ENCODE data around the gene ZNF618. TPM values are rescaled to one million over a fixed set of nuclear protein-coding genes. Genes with fewer than 3 reads are reported as not detected.

Gene ZNF618
- total RNA-seq, 2 donors from 2014 or later: 11.9 to 17.1 TPM

DNA sequence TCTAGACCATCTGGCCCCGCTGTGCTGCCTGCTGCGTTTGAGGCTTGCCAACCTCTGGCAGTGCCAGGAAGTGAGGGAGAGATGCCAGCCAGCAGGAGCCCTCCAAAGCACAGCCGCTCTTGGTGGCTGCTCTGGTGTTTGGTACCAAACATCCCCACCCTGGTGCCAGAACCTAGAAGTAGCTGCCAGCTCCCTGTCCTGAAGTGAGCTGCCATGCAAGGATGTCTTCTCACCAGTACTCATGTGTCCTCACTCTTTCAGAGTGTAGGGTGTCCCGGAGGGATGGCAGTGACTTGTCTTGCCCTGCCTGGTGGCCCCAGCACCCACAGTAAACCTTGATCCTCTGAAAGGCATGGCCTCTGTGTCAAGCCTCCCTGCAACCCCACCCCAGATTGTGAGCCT lies 158.6 kb downstream of the ZNF618 start:
- peaks cover 6 to 7% of the 10 kb centered on the region in 2 donors for H3K36me3 ChIP-seq (replicated peaks in 1 of 2; ENCODE audit: insufficient read depth in 1 of 2, low read depth in 2 of 2)
- WGBS, 2 donors: 83 to 91% methylated on average over 3 to 4 of the region's 4 CpGs
- DNase-seq (peak in 3 of 4 donors; percentile 1 to 7 (median 6)), ATAC-seq (no peak)
- H3K9me3 ChIP-seq: no peaks in the 10 kb centered on the region
- H3K27ac ChIP-seq: no peak overlapping the region
- no peaks in the 10 kb centered on the region for H3K4me1 ChIP-seq
- no peaks in the 10 kb centered on the region for H3K27me3 ChIP-seq
- intact Hi-C loops (cut with DNase I): loop anchor here (10.0 kb wide), 1 partner anchor 220 kb away; no protein-coding TSS in a partner anchor
- TF ChIP-seq CTCF (IDR thresholded peaks at IDR 0.05): no peak
- TF ChIP-seq POLR2A (IDR thresholded peaks at IDR 0.05): no peak
- H3K4me3 ChIP-seq: no peak overlapping the region

- TF ChIP-seq CTCF (IDR thresholded peaks at IDR 0.05) (no peak), POLR2A (IDR thresholded peaks at IDR 0.05) (no peak)
- H3K36me3 ChIP-seq (replicated peaks in 1 of 2; ENCODE audit: insufficient read depth in 1 of 2, low read depth in 2 of 2): peaks cover 6 to 7% of the 10 kb centered on the region in 2 donors
- intact Hi-C loops (cut with DNase I): loop anchor here (10.0 kb wide), 1 partner anchor 221 kb away; no protein-coding TSS in a partner anchor
- H3K27me3 ChIP-seq: no peaks in the 10 kb centered on the region
- H3K4me3 ChIP-seq: no peak overlapping the region
- H3K4me1 ChIP-seq: no peaks in the 10 kb centered on the region
- ATAC-seq (no peak), DNase-seq (peak in 2 of 4 donors; percentile 2 to 4)
- no peak overlapping the region for H3K27ac ChIP-seq
- WGBS, 2 donors: 92 to 97% methylated on average over 17 of the region's 17 CpGs
- H3K9me3 ChIP-seq: no peaks in the 10 kb centered on the region
Measured at GRCh38 chr9:114035221-114035844, 159.2 kb downstream of the ZNF618 start.

- 91 to 97% methylated on average over 18 of the region's 18 CpGs for WGBS, 2 donors
- intact Hi-C loops (cut with DNase I): loop anchor here (10.0 kb wide), 1 partner anchor 221 kb away; no protein-coding TSS in a partner anchor
- no peak for ATAC-seq
- Histone ChIP-seq H3K27ac (no peak overlapping the region), H3K4me3 (no peak overlapping the region), H3K36me3 (replicated peaks in 1 of 2; ENCODE audit: insufficient read depth in 1 of 2, low read depth in 2 of 2) (peaks cover 6 to 7% of the 10 kb centered on the region in 2 donors), H3K9me3 (no peaks in the 10 kb centered on the region), H3K4me1 (no peaks in the 10 kb centered on the region), H3K27me3 (no peaks in the 10 kb centered on the region)
- DNase-seq: peak in 2 of 4 donors; percentile 1 to 9
- TF ChIP-seq POLR2A (IDR thresholded peaks at IDR 0.05) (no peak), CTCF (IDR thresholded peaks at IDR 0.05) (no peak)
Measured at GRCh38 chr9:114035845-114036801, 160.0 kb downstream of the ZNF618 start.

DNA sequence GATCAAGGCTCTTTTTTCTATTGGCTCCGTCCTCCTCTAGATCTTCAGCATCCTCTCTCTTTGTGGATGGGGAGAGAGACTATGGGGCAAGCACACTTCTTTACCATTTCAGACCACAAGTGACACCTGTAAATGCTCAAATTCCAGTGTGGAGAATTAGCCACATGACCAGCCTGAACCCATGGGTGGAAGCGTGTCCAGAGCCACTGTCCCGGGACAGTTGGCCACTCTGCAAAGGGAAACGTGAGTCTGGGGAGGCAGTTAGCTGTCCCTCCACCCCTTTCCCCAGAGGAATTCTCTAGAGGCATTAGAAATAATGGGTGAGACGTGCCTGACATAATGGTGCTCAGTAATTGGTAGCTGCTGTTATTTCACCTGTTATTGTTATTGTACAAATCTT lies 161.1 kb downstream of the ZNF618 start:
- Histone ChIP-seq H3K36me3 (replicated peaks in 1 of 2; ENCODE audit: insufficient read depth in 1 of 2, low read depth in 2 of 2) (peaks cover 6 to 7% of the 10 kb centered on the region in 2 donors), H3K27me3 (no peaks in the 10 kb centered on the region), H3K4me1 (no peaks in the 10 kb centered on the region), H3K27ac (no peak overlapping the region), H3K4me3 (no peak overlapping the region), H3K9me3 (no peaks in the 10 kb centered on the region)
- DNase-seq (peak in 1 of 4 donors; percentile 2), ATAC-seq (no peak)
- intact Hi-C loops (cut with DNase I): loop anchor here (10.0 kb wide), 1 partner anchor 222 kb away; no protein-coding TSS in a partner anchor
- WGBS, 2 donors: 78 to 87% methylated on average over 5 of the region's 5 CpGs
- no peak for TF ChIP-seq CTCF (IDR thresholded peaks at IDR 0.05)
- no peak for TF ChIP-seq POLR2A (IDR thresholded peaks at IDR 0.05)
